Gastrocnemius medialis (tissue), 4 donors: ENCODE results near the gene YAF2. TPM values are rescaled to one million over a fixed set of nuclear protein-coding genes. Genes with fewer than 3 reads are reported as not detected.
A peak's percentile ranks its signal among the peaks of the same experiment; 100 is the strongest.

Source experiments
- ATAC-seq, 2 donors: fragments of 150-250 bp; one replicate each; pipeline ENCODE4 v1.9.1; 2016
- DNase-seq, 2 donors: peaks; one replicate each; pipeline ENCODE4 v3.0.0-alpha.2; 2019
- H3K27ac ChIP-seq, 4 donors: fragments of 200-600 bp; sonication (generic); 1 replicate in 1 of 4; 2 replicates in 3 of 4; pipeline ENCODE4 v1.5.1; 2016 to 2018; ENCODE audit warnings: mild to moderate bottlenecking in 2 of 4, moderate library complexity in 1 of 4
- H3K27me3 ChIP-seq, 3 donors: fragments of 200-600 bp; sonication (generic) in 2 of 3; 1 replicate in 1 of 3; 2 replicates in 2 of 3; pipeline versions ENCODE4 v1.5.1 to v1.6.0; 2016 to 2019; ENCODE audit warnings: mild to moderate bottlenecking in 1 of 3, moderate library complexity in 1 of 3
- H3K36me3 ChIP-seq, 2 donors: fragments of 200-600 bp; sonication (generic) in 1 of 2; one replicate each; pipeline ENCODE4 v1.5.1; 2017 to 2018
- H3K4me1 ChIP-seq, 2 donors: fragments of 200-600 bp; sonication (generic) in 1 of 2; one replicate each; pipeline ENCODE4 v1.5.1; 2016 to 2017; ENCODE audit warnings: mild to moderate bottlenecking in 2 of 2
- H3K4me3 ChIP-seq, 4 donors: fragments of 200-600 bp; sonication (generic) in 3 of 4; 1 replicate in 1 of 4; 2 replicates in 3 of 4; pipeline ENCODE4 v1.5.1; 2016 to 2019; ENCODE audit warnings: mild to moderate bottlenecking in 2 of 4
- H3K9me3 ChIP-seq, 3 donors: fragments of 200-600 bp; sonication (generic) in 2 of 3; 1 replicate in 1 of 3; 2 replicates in 2 of 3; pipeline ENCODE4 v1.5.1; 2016 to 2019
- CTCF ChIP-seq, 5 experiments: fragments of 450-650 bp in 3 of 5; fragments of 200-600 bp in 2 of 5; sonication (generic) in 2 of 5; IDR thresholded peaks in 4 of 5; conservative IDR thresholded peaks in 1 of 5; 1 replicate in 4 of 5; 2 replicates in 1 of 5; pipeline ENCODE4 v1.5.1; 2016 to 2019; ENCODE audit warnings: antibody characterized with exemption in 5 of 5, mild to moderate bottlenecking in 3 of 5, moderate library complexity in 3 of 5
- POLR2A ChIP-seq, 2 donors: fragments of 450-650 bp; IDR thresholded peaks; one replicate each; pipeline ENCODE4 v1.6.1; 2017; ENCODE audit warnings: antibody characterized with exemption in 2 of 2, mild to moderate bottlenecking in 2 of 2, moderate library complexity in 2 of 2
- in situ Hi-C, 4 donors: fragments of 200-750 bp; cut with MboI; loops; one replicate each; pipeline versions ENCODE4 v1.15.0 to v1.8.0; 2017; ENCODE audit warnings: low sequenced_read_pairs in 4 of 4
- intact Hi-C: fragments of 100-400 bp; cut with DNase I; formaldehyde crosslinking; loops from one replicate; pipeline ENCODE4 v1.15.1; 2023; ENCODE audit warnings: low total_unique reads
- total RNA-seq, 4 donors: library from RNA; depleted of rRNA; stranded (reverse); fragments of >200 nt; gene quantifications; one replicate each; pipeline versions ENCODE4 v1.1.0 to v1.2.3, GENCODE V29; 2016

The YAF2 gene
- total RNA-seq, 4 donors from 2014 or later: 38.5 to 66.9 (median 54.5) TPM

GRCh38 chr12:42140901-42141300 lies 97.1 kb downstream of the YAF2 start:
- H3K27me3 ChIP-seq: no peaks in the 10 kb centered on the region
- in situ Hi-C loops: loop anchor here in 1 of 4 donors (10.0 kb wide), 1 partner anchor 94 kb away; the partner anchor contains the start of gene YAF2
- peaks cover 28 to 37% of the 10 kb centered on the region in 2 donors for H3K4me1 ChIP-seq
- intact Hi-C loops: no loop called here
- ATAC-seq (no peak), DNase-seq (no peak)
- no peaks in the 10 kb centered on the region for H3K36me3 ChIP-seq
- no peak overlapping the region for H3K27ac ChIP-seq
- no peak overlapping the region for H3K4me3 ChIP-seq
- no peaks in the 10 kb centered on the region for H3K9me3 ChIP-seq
- TF ChIP-seq POLR2A (IDR thresholded peaks at IDR 0.05): no peak
- TF ChIP-seq CTCF (IDR thresholded peaks at IDR 0.05 in 4 of 5, conservative IDR thresholded peaks at IDR 0.05 in 1 of 5): no peak

- intact Hi-C loops: no loop called here
- ATAC-seq: no peak
- Histone ChIP-seq H3K36me3 (no peaks in the 10 kb centered on the region), H3K4me3 (no peak overlapping the region), H3K27me3 (no peaks in the 10 kb centered on the region), H3K27ac (no peak overlapping the region), H3K4me1 (peaks cover 12 to 17% of the 10 kb centered on the region in 2 donors), H3K9me3 (no peaks in the 10 kb centered on the region)
- in situ Hi-C loops: loop anchor here in 1 of 4 donors (10.0 kb wide), 1 partner anchor 99 kb away; the partner anchor contains the start of gene YAF2
- no peak for DNase-seq
- no peak for TF ChIP-seq CTCF (IDR thresholded peaks at IDR 0.05 in 4 of 5, conservative IDR thresholded peaks at IDR 0.05 in 1 of 5)
- TF ChIP-seq POLR2A (IDR thresholded peaks at IDR 0.05): no peak
Measured at GRCh38 chr12:42135259-42135814, 102.7 kb downstream of the YAF2 start.

- H3K36me3 ChIP-seq: no peaks in the 10 kb centered on the region
- peak in 1 of 2 donors; percentile 50 for DNase-seq
- peaks cover 16 to 18% of the 10 kb centered on the region in 2 donors for H3K4me1 ChIP-seq
- TF ChIP-seq POLR2A (IDR thresholded peaks at IDR 0.05): no peak
- no peak for TF ChIP-seq CTCF (IDR thresholded peaks at IDR 0.05 in 4 of 5, conservative IDR thresholded peaks at IDR 0.05 in 1 of 5)
- intact Hi-C loops: no loop called here
- H3K27ac ChIP-seq: peak overlapping the region in 1 of 4 donors; percentile 3
- H3K27me3 ChIP-seq: no peaks in the 10 kb centered on the region
- no peak overlapping the region for H3K4me3 ChIP-seq
- in situ Hi-C loops: loop anchor here in 3 of 4 donors (5.0 to 10.0 kb wide), 4 partner anchors 101 to 201 kb away; partner anchors contain the start of genes PPHLN1 (in 2 of the 3), ZCRB1 (in 2 of the 3) and YAF2 (in 1 of the 3)
- no peaks in the 10 kb centered on the region for H3K9me3 ChIP-seq
- ATAC-seq: peak; percentile 30 to 69
Measured at GRCh38 chr12:42130672-42131402, 107.2 kb downstream of the YAF2 start.

- Histone ChIP-seq H3K4me1 (peaks cover 18 to 23% of the 10 kb centered on the region in 2 donors), H3K27me3 (no peaks in the 10 kb centered on the region), H3K27ac (no peak overlapping the region), H3K4me3 (no peak overlapping the region), H3K36me3 (no peaks in the 10 kb centered on the region), H3K9me3 (no peaks in the 10 kb centered on the region)
- DNase-seq: peak in 1 of 2 donors; percentile 39
- intact Hi-C loops (loop anchor here (1.0 to 5.0 kb wide), 4 partner anchors 203 to 439 kb away; no protein-coding TSS in a partner anchor), in situ Hi-C loops (loop anchor here (5.0 to 10.0 kb wide), 4 partner anchors 103 to 203 kb away; partner anchors contain the start of genes PPHLN1 (in 3 of the 4), ZCRB1 (in 3 of the 4) and YAF2 (in 1 of the 4))
- TF ChIP-seq CTCF (IDR thresholded peaks at IDR 0.05 in 4 of 5, conservative IDR thresholded peaks at IDR 0.05 in 1 of 5) (peak; percentile 62 to 93 (median 84)), POLR2A (IDR thresholded peaks at IDR 0.05) (no peak)
- ATAC-seq: peak; percentile 91
Measured at GRCh38 chr12:42129595-42130204, 108.3 kb downstream of the YAF2 start.
